ENCODE results near the gene CCDC127.

- TF ChIP-seq EZH2 (IDR thresholded peaks at IDR 0.05; ENCODE audit: low read depth) (no peak), CTCF (conservative IDR thresholded peaks at IDR 0.05) (no peak)
Observed at GRCh38 chr5:206406-206805, 11.5 kb downstream of the CCDC127 start.

Data from PC-9 (cell line).